Right lobe of liver (tissue), 6 donors: Measurements from ENCODE around the gene TNFAIP6. TPM values are rescaled to one million over a fixed set of nuclear protein-coding genes. Genes with fewer than 3 reads are reported as not detected.

Experiments used
- ATAC-seq, 4 donors: fragments of 200-7000 bp; cut with Tn5 transposase; one replicate each; pipeline ENCODE4 v1.9.1; 2020; ENCODE audit warnings: mild to moderate bottlenecking in 4 of 4, moderate library complexity in 4 of 4
- DNase-seq, 3 donors: peaks; one replicate each; pipeline ENCODE4 v3.0.0-alpha.2; 2020
- H3K27ac ChIP-seq, 3 donors: fragments of 200-600 bp; one replicate each; pipeline ENCODE4 v1.8.0; 2022
- H3K27me3 ChIP-seq, 2 donors: fragments of 200-600 bp; one replicate each; pipeline ENCODE4 v1.8.0; 2022
- H3K36me3 ChIP-seq, 4 donors: fragments of 200-600 bp; sonication (generic) in 1 of 4; one replicate each; pipeline versions ENCODE4 v1.5.1 to v1.8.0; 2017 to 2022; ENCODE audit warnings: control low read depth in 1 of 4
- H3K4me1 ChIP-seq, 4 donors: fragments of 200-600 bp; sonication (generic) in 1 of 4; one replicate each; pipeline versions ENCODE4 v1.5.1 to v1.8.0; 2017 to 2022; ENCODE audit warnings: control low read depth in 1 of 4
- H3K4me3 ChIP-seq, 3 donors: fragments of 200-600 bp; one replicate each; pipeline ENCODE4 v1.8.0; 2022
- H3K9me3 ChIP-seq, 4 donors: fragments of 200-600 bp; sonication (generic) in 1 of 4; one replicate each; pipeline versions ENCODE4 v1.5.1 to v1.8.0; 2017 to 2022; ENCODE audit warnings: control low read depth in 1 of 4
- CTCF ChIP-seq, 4 donors: fragments of 200-600 bp in 3 of 4; fragments of 450-650 bp in 1 of 4; IDR thresholded peaks; one replicate each; pipeline versions ENCODE4 v1.5.1 to v1.8.0; 2016 to 2022; ENCODE audit warnings: antibody characterized with exemption in 4 of 4, mild to moderate bottlenecking in 2 of 4
- POLR2A ChIP-seq: fragments of 450-650 bp; IDR thresholded peaks from one replicate; pipeline ENCODE4 v1.6.1; 2017; ENCODE audit warnings: antibody characterized with exemption, mild to moderate bottlenecking
- WGBS: methylation state at CpG from one replicate; pipeline ENCODE4 v1.1.6; 2018; ENCODE audit warnings: low coverage, low lambda C conversion rate; ENCODE audit not compliant: insufficient coverage; ENCODE audit errors: missing lambda C conversion rate; 5-methylcytosine and 5-hydroxymethylcytosine counted together
- intact Hi-C, 2 donors: fragments of 100-400 bp; cut with DNase I; formaldehyde crosslinking; loops; one replicate each; pipeline versions ENCODE4 v1.11.2 to v1.14.1; 2022
- total RNA-seq, 6 experiments: library from RNA; depleted of rRNA in 2 of 6; stranded (reverse); fragments of >200 nt in 2 of 6; fragmentation: NEBNext Ultra II Directional in 3 of 6; extraction: Animal tissue kit (Norgen Biotek cat#: 25700) in 3 of 6; gene quantifications; one replicate each; pipeline versions ENCODE4 v1.1.0 to v1.2.4, GENCODE V29; 2016 to 2023
- donor health status: DM: no; HTN: yes; CAD: no.
- donor health status: DM: no; HTN: no; CAD: no.
- donor health status: DM: no; HTN: no; CAD: no.
- donor health status: DM: no; HTN: yes; CAD: no.
- donor health status: DM: no; HTN: yes; CAD: no.

The TNFAIP6 gene
- total RNA-seq, 6 experiments from 2014 or later = 0.15 to 0.31 TPM; not detected in 4

GRCh38 chr2:151407281-151407680, 49.9 kb downstream of the TNFAIP6 start:
- Histone ChIP-seq H3K9me3 (no peaks in the 10 kb centered on the region), H3K36me3 (peaks cover 0 to 1% (median 0%) of the 10 kb centered on the region in 4 donors), H3K4me1 (no peaks in the 10 kb centered on the region), H3K4me3 (no peak overlapping the region), H3K27ac (no peak overlapping the region), H3K27me3 (no peaks in the 10 kb centered on the region)
- DNase-seq = no peak
- ATAC-seq = no peak
- TF ChIP-seq CTCF (IDR thresholded peaks at IDR 0.05) (no peak), POLR2A (no peak)
- intact Hi-C loops = no loop called here

- Histone ChIP-seq H3K4me3 (peak overlapping the region in 1 of 3 donors; percentile 97), H3K9me3 (no peaks in the 10 kb centered on the region), H3K27me3 (no peaks in the 10 kb centered on the region), H3K27ac (no peak overlapping the region), H3K4me1 (no peaks in the 10 kb centered on the region), H3K36me3 (peaks cover 0 to 7% (median 3%) of the 10 kb centered on the region in 4 donors)
- TF ChIP-seq CTCF (IDR thresholded peaks at IDR 0.05) (no peak), POLR2A (no peak)
- intact Hi-C loops = no loop called here
- ATAC-seq (no peak), DNase-seq (no peak)
- WGBS = 91% methylated on average over 16 of the region's 25 CpGs
These were observed 51.6 kb downstream of the TNFAIP6 start for GRCh38 chr2:151408788-151409600.

- peak within 1 kb of the TSS; percentile 79 to 97 (median 96) for H3K4me3 ChIP-seq
- H3K36me3 ChIP-seq = peaks cover 0 to 15% (median 3%) of the 10 kb centered on the region in 4 donors
- H3K27ac ChIP-seq = peak within 1 kb of the TSS; percentile 81 to 96 (median 88)
- ATAC-seq (peak; percentile 97 to 99 (median 98)), DNase-seq (peak; percentile 87 to 91 (median 90))
- no peak for TF ChIP-seq POLR2A
- peak; percentile 59 to 71 (median 60) for TF ChIP-seq CTCF (IDR thresholded peaks at IDR 0.05)
- no peaks in the 10 kb centered on the region for H3K4me1 ChIP-seq
- no peaks in the 10 kb centered on the region for H3K9me3 ChIP-seq
- no peaks in the 10 kb centered on the region for H3K27me3 ChIP-seq
- WGBS = under 1% methylated on average over 12 of the region's 65 CpGs
- intact Hi-C loops = no loop called here
These were observed 52.5 kb downstream of the TNFAIP6 start, which contains the start of gene RIF1 for GRCh38 chr2:151409601-151410484. Gene RIF1, plus strand, starts transcription at chr2:151409902. Its CDS starts 522 bp downstream, at chr2:151410424.

- peaks cover 0 to 20% (median 3%) of the 10 kb centered on the region in 4 donors for H3K36me3 ChIP-seq
- H3K27ac ChIP-seq = peak overlapping the region; percentile 81 to 96 (median 88)
- no peak for TF ChIP-seq CTCF (IDR thresholded peaks at IDR 0.05)
- no peak for TF ChIP-seq POLR2A
- no peaks in the 10 kb centered on the region for H3K4me1 ChIP-seq
- H3K27me3 ChIP-seq = no peaks in the 10 kb centered on the region
- DNase-seq = no peak
- ATAC-seq = peak; percentile 30 to 60 (median 42)
- no peaks in the 10 kb centered on the region for H3K9me3 ChIP-seq
- H3K4me3 ChIP-seq = peak overlapping the region; percentile 79 to 97 (median 96)
- under 1% methylated on average over 21 of the region's 21 CpGs for WGBS
- intact Hi-C loops = no loop called here
These were observed 53.1 kb downstream of the TNFAIP6 start for GRCh38 chr2:151410485-151410834.
